Peyer's patch (tissue), 4 donors: ENCODE data around the gene DRICH1. TPM values are rescaled to one million over a fixed set of nuclear protein-coding genes. Genes with fewer than 3 reads are reported as not detected.

Source experiments
- DNase-seq, 3 donors: peaks; one replicate each; pipeline ENCODE4 v3.0.0-alpha.2; 2017 to 2019
- H3K27ac ChIP-seq, 4 donors: fragments of 200-600 bp; sonication (generic); one replicate each; pipeline ENCODE4 v1.5.1; 2016 to 2019
- H3K27me3 ChIP-seq, 2 donors: fragments of 200-600 bp; sonication (generic); one replicate each; pipeline ENCODE4 v1.5.1; 2019
- H3K36me3 ChIP-seq, 3 donors: fragments of 200-600 bp; sonication (generic); one replicate each; pipeline ENCODE4 v1.5.1; 2016 to 2019
- H3K4me1 ChIP-seq, 4 donors: fragments of 200-600 bp; sonication (generic); one replicate each; pipeline ENCODE4 v1.5.1; 2016 to 2019
- H3K4me3 ChIP-seq, 4 donors: fragments of 200-600 bp; sonication (generic); 1 replicate in 3 of 4; 2 replicates in 1 of 4; pipeline ENCODE4 v1.5.1; 2016 to 2019; ENCODE audit warnings: mild to moderate bottlenecking in 1 of 4
- H3K9me3 ChIP-seq, 4 donors: fragments of 200-600 bp; sonication (generic); one replicate each; pipeline ENCODE4 v1.5.1; 2016 to 2019; ENCODE audit warnings: mild to moderate bottlenecking in 1 of 4
- POLR2A ChIP-seq, 2 donors: fragments of 450-650 bp; IDR thresholded peaks; one replicate each; pipeline ENCODE4 v1.5.1; 2017; ENCODE audit warnings: antibody characterized with exemption in 2 of 2, mild to moderate bottlenecking in 2 of 2, moderate library complexity in 2 of 2
- total RNA-seq, 4 donors: library from RNA; depleted of rRNA; stranded (reverse); fragments of >200 nt; gene quantifications; one replicate each; pipeline ENCODE4 v1.1.0, GENCODE V29; 2016
- TF ChIP-seq, protein P1 (sequence below), 6 experiments: fragments of 450-650 bp in 4 of 6; fragments of 200-600 bp in 2 of 6; sonication (generic) in 1 of 6; IDR thresholded peaks; one replicate each; pipeline ENCODE4 v1.5.1; 2017 to 2019; ENCODE audit warnings: antibody characterized with exemption in 6 of 6, mild to moderate bottlenecking in 3 of 6, moderate library complexity in 1 of 6

DRICH1 gene
- total RNA-seq, 4 donors from 2014 or later = 0.67 to 1.1 TPM; not detected in 2

DNA sequence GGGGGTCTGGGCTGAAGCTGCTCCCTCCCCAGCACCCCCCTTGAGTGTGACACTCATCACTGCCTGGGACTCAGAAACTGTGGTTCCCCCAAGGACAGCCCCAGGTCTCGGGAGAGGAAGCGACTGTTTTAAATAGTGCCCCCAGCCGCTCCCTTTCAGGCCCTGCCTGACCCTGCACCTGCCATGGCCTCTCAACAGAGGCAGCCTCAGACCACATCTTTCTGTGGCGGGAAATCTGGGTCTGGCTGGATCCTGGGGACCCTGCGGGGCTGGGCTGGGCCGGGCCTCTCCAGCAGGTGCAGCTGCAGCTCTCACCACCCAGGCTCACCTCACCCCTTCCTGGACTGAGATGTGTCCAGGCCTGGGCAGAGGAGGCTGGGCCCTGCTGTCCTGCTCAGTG, 48.3 kb downstream of the DRICH1 start:
- TF ChIP-seq, protein P1, sequence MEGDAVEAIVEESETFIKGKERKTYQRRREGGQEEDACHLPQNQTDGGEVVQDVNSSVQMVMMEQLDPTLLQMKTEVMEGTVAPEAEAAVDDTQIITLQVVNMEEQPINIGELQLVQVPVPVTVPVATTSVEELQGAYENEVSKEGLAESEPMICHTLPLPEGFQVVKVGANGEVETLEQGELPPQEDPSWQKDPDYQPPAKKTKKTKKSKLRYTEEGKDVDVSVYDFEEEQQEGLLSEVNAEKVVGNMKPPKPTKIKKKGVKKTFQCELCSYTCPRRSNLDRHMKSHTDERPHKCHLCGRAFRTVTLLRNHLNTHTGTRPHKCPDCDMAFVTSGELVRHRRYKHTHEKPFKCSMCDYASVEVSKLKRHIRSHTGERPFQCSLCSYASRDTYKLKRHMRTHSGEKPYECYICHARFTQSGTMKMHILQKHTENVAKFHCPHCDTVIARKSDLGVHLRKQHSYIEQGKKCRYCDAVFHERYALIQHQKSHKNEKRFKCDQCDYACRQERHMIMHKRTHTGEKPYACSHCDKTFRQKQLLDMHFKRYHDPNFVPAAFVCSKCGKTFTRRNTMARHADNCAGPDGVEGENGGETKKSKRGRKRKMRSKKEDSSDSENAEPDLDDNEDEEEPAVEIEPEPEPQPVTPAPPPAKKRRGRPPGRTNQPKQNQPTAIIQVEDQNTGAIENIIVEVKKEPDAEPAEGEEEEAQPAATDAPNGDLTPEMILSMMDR (IDR thresholded peaks at IDR 0.05) = no peak
- TF ChIP-seq POLR2A (IDR thresholded peaks at IDR 0.05) = no peak
- no peak for DNase-seq
- no peak overlapping the region for H3K4me3 ChIP-seq
- H3K36me3 ChIP-seq = no peaks in the 10 kb centered on the region
- H3K27me3 ChIP-seq = no peaks in the 10 kb centered on the region
- no peaks in the 10 kb centered on the region for H3K4me1 ChIP-seq
- H3K9me3 ChIP-seq = no peaks in the 10 kb centered on the region
- no peak overlapping the region for H3K27ac ChIP-seq

DNA sequence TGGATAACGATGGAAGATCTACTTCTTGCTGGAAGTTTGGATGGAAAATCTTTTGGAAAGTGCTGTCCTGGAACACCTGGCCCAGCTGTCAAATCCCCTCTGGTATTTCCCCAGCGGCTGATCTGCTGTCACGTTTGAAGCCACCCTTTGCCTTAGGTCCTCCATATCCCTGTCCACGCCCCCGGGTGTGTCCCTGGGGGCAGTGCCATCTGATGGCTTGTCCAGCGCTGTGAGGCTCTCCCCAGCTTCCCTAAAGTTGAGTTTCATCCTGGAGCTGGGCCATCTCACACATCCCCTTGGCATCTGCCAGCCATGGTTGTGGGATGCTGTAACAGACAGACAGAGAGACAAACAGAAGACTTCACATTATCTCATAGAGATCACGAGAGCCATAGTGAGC, 49.0 kb downstream of the DRICH1 start:
- H3K27ac ChIP-seq = no peak overlapping the region
- H3K4me3 ChIP-seq = no peak overlapping the region
- H3K4me1 ChIP-seq = no peaks in the 10 kb centered on the region
- H3K9me3 ChIP-seq = no peaks in the 10 kb centered on the region
- DNase-seq = no peak
- no peak for TF ChIP-seq POLR2A (IDR thresholded peaks at IDR 0.05)
- TF ChIP-seq, protein P1 (IDR thresholded peaks at IDR 0.05) = no peak
- no peaks in the 10 kb centered on the region for H3K27me3 ChIP-seq
- no peaks in the 10 kb centered on the region for H3K36me3 ChIP-seq

DNA sequence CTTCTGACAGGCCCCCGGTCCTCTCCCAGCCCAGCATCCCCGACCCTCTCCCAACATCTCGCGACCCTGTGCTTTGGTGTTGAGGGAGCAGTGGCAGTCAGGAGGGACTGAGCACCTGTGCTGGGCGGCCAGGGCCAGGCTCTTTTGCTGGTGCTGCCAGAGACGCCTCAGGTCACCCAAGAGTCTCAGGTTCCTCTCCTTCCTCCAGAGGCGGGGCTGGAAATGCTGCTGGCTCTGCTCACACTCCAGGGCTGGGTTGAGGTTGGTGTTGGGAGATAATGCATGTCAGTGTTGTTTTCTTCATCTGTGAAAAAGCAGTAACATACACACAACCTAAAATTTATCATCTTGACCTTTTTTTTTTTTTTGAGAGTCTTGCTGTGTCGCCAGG, 50.9 kb downstream of the DRICH1 start:
- no peak overlapping the region for H3K4me3 ChIP-seq
- H3K36me3 ChIP-seq = no peaks in the 10 kb centered on the region
- no peaks in the 10 kb centered on the region for H3K4me1 ChIP-seq
- TF ChIP-seq, protein P1 (IDR thresholded peaks at IDR 0.05) = no peak
- no peak for TF ChIP-seq POLR2A (IDR thresholded peaks at IDR 0.05)
- no peak for DNase-seq
- H3K27ac ChIP-seq = no peak overlapping the region
- no peaks in the 10 kb centered on the region for H3K9me3 ChIP-seq
- no peaks in the 10 kb centered on the region for H3K27me3 ChIP-seq

DNA sequence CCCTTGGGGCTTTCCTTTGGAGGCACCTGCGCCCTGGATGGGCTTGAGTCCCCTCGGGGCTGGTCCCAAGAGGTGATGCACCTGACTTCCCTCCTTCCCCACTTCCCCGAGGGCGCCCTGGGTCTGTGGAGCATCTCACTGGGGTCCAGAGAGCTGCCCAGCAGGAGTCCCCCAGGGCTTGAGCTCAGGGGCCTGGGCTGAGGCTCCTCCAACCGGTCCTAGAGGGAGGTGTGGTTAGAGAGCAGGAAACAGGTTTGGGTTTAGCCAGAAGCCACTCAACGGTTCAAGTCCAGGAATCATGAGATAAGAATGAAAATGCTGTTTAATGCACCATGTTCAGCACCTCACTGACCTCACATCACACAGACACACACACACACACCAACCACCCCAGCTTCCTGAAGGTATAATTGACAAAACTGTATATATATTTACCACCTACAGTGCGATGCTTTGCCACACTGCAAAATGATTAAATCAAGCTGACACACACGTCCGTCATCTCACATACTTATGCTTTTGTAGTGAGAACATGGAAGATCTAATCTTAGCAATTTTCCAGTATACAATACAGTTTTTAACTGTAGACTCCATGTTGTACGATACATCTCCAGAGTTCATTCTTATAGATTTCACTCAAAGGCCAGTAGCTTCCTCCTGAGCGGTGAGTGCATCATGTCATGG, 51.4 kb downstream of the DRICH1 start:
- H3K4me1 ChIP-seq = no peaks in the 10 kb centered on the region
- DNase-seq = no peak
- no peaks in the 10 kb centered on the region for H3K27me3 ChIP-seq
- no peak overlapping the region for H3K27ac ChIP-seq
- no peaks in the 10 kb centered on the region for H3K9me3 ChIP-seq
- TF ChIP-seq, protein P1 (IDR thresholded peaks at IDR 0.05) = no peak
- TF ChIP-seq POLR2A (IDR thresholded peaks at IDR 0.05) = no peak
- no peak overlapping the region for H3K4me3 ChIP-seq
- no peaks in the 10 kb centered on the region for H3K36me3 ChIP-seq

DNA sequence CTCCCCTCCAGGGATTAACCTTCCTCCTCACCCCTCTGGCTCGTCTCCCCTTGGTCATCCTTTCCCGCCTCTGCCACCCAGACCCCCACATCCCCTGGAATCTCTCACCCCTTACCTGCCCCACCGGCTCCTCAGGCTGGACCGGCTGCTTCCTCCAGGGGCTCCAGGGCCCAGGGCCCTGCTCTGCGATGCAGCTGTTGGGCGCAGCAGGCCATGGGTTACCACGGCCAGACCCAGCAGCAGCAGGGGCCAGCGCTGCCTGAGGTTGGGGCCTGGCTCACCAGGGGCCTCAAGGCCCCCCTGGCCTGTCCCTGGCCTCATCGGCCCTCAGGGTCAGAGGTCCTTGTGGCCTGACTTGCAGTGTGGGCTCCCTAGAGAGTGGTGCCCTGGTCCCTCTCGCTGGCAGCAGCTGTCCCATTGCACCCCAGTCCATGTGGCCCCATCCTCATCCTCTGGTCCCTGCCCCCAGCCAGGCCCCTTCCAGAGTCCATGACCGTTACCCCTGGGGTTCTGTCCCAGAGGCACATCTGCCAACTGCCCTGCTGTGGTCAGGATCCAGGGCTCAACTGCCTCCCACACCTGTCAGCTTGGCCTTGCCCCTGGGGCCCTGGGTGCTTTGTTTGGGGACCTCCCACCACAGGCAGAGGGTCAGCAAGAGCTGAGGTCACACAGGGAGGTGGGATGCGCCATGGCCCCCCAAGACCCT, 52.1 kb downstream of the DRICH1 start, which contains the start of gene IGLL1:
TSS of gene IGLL1 (minus strand) at position 421 of the 706 bp plus-strand sequence. CDS start at position 321, 100 bp downstream.
- Histone ChIP-seq H3K27me3 (no peaks in the 10 kb centered on the region), H3K4me3 (no peak within 1 kb of the TSS), H3K27ac (no peak within 1 kb of the TSS), H3K4me1 (no peaks in the 10 kb centered on the region), H3K9me3 (no peaks in the 10 kb centered on the region), H3K36me3 (no peaks in the 10 kb centered on the region)
- TF ChIP-seq, protein P1 (IDR thresholded peaks at IDR 0.05) = no peak
- TF ChIP-seq POLR2A (IDR thresholded peaks at IDR 0.05) = no peak
- DNase-seq = no peak
